Esophagus squamous epithelium (tissue), 4 donors: ENCODE measurements around the gene TKFC.

Experiments
- POLR2A ChIP-seq, 4 donors: fragments of 450-650 bp; IDR thresholded peaks; one replicate each; pipeline ENCODE4 v1.6.1; 2017; ENCODE audit warnings: antibody characterized with exemption in 4 of 4, mild to moderate bottlenecking in 4 of 4, moderate library complexity in 3 of 4
- TF ChIP-seq, protein P1 (sequence below), 6 experiments: fragments of 450-650 bp in 4 of 6; fragments of 200-600 bp in 2 of 6; sonication (generic) in 2 of 6; IDR thresholded peaks; one replicate each; pipeline ENCODE4 v1.5.1; 2016 to 2019; ENCODE audit warnings: antibody characterized with exemption in 6 of 6, mild to moderate bottlenecking in 4 of 6, moderate library complexity in 4 of 6

DNA sequence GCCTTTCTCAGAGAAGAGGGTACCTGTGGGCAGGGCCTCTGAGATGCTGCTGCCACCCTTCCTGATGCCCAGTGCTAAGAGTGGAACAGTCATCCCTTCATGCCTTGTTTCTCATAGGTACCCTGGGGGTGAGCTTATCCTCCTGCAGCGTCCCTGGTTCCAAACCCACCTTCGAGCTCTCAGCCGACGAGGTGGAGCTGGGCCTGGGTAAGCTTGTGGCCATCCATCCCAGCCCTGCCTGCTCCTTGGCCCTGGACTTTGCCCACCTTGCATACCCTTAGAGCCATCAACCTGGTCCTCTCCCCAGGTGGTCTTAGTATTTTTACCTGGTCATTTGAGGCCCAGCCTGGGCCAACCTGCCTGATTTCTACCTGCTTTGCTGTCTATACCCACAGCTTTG lies 8.7 kb downstream of the TKFC start:
- TF ChIP-seq, protein P1, sequence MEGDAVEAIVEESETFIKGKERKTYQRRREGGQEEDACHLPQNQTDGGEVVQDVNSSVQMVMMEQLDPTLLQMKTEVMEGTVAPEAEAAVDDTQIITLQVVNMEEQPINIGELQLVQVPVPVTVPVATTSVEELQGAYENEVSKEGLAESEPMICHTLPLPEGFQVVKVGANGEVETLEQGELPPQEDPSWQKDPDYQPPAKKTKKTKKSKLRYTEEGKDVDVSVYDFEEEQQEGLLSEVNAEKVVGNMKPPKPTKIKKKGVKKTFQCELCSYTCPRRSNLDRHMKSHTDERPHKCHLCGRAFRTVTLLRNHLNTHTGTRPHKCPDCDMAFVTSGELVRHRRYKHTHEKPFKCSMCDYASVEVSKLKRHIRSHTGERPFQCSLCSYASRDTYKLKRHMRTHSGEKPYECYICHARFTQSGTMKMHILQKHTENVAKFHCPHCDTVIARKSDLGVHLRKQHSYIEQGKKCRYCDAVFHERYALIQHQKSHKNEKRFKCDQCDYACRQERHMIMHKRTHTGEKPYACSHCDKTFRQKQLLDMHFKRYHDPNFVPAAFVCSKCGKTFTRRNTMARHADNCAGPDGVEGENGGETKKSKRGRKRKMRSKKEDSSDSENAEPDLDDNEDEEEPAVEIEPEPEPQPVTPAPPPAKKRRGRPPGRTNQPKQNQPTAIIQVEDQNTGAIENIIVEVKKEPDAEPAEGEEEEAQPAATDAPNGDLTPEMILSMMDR (IDR thresholded peaks at IDR 0.05), result no peak
- no peak for TF ChIP-seq POLR2A (IDR thresholded peaks at IDR 0.05)
